H54 (cell line): ENCODE measurements around the gene SLC25A39.

Experiments
- DNase-seq: peaks from one replicate; pipeline ENCODE4 v3.0.0; 2011; ENCODE audit warnings: low spot score, mixed read lengths; ENCODE audit not compliant: insufficient read length
- FAIRE-seq: peaks from 3 replicates; lab custom pipeline; 2011; peaks lifted over from hg19 to GRCh38; lab: Jason Lieb, UNC
- POLR2A ChIP-seq: IDR thresholded peaks from 2 replicates; pipeline ENCODE4 v1.6.1; 2011; ENCODE audit warnings: low read depth, mild to moderate bottlenecking, low read length

Gene SLC25A39

DNA sequence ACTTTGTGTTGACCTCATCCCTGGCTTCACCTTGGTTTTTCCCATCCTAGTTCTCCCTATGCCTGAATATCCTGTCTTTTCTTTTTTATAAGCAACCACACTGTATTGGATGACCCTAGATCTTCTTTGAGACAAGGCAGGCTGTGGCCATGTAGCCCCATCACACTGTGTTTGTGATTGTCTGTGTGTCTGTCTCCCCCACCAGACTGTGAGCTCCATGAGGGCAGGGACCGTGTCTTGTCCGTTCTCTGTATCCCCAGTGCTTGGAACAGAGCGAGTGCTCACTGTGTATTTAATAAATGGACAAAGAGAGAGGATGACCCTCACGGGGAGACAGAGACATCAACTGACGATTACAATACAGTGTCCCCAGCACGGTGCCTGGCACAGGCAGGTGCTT, 7.1 kb downstream of the SLC25A39 start:
- FAIRE-seq (no peak), DNase-seq (no peak)
- no peak for TF ChIP-seq POLR2A

DNA sequence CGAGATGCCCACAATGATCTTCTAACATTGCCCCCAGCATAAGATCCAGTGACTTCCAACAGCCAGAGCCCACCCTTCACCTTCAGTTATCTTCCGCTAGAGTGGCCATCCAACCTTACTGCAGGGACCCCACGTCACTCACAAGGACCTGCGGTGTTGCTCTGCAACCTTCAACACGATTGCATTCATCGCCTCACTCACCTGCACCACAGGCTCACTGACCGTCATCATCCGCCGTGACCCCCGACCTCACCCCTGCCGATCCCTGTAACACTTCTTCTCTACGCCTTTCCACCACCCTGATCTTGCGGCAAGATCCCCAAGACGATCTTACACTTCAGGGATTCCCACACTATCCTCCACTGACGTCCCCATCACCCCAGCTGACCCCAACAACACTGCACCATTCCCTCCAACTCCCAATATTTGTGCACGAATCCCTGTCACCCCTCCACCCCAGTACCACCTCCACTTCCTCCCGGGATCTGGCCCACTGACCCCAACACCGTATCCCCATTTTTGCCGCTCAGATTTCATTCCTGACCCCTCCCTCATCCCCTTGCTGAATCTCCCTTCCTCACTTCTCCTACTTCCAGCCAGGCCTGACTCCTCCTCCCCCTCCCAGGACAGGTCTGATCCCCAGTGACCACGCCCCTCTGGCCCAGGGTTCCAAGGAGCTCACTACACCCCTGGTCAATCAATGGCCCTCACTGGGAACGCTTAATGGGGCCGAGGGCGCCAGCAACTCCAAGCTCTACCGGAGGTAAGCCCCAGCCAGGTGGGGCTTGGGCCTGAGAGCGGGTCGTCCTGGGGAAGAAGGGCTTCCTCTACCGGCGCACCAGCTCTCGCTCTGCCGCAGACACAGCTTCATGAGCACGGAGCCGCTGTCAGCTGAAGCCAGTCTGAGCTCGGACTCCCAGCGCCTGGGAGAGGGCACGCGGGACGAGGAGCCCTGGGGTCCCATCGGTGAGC, 8.6 kb downstream of the SLC25A39 start:
- FAIRE-seq (no peak), DNase-seq (no peak)
- TF ChIP-seq POLR2A: no peak

DNA sequence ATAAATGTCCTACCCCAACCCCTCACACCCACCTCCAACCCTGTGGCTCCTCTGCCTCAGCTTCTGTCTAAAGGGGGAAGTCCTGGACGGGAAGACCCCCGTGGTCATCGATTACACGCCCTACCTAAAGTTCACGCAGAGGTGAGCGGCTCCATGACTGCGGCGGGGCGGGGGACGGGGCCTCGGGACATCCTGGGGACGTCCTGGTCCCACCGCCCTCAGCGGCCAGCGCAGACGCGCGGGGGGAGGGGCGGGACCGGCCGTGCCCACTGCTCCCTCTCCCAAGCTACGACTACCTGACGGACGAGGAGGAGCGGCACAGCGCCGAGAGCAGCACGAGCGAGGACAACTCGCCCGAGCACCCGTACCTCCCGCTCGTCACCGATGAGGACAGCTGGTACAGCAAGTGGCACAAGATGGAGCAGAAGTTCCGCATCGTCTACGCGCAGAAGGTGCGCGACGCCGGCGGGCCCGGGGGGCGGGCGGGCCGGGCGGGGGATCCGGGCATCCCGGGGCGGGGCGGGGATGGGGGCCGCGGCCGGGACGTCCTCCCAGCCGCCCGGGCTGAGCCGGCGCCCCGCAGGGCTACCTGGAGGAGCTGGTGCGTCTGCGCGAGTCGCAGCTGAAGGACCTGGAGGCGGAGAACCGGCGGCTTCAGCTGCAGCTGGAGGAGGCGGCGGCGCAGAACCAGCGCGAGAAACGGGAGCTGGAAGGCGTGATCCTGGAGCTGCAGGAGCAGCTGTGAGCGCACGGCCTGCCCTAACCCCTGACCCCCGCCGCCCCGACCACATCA, 9.6 kb downstream of the SLC25A39 start:
- no peak for FAIRE-seq
- no peak for TF ChIP-seq POLR2A
- no peak for DNase-seq

DNA sequence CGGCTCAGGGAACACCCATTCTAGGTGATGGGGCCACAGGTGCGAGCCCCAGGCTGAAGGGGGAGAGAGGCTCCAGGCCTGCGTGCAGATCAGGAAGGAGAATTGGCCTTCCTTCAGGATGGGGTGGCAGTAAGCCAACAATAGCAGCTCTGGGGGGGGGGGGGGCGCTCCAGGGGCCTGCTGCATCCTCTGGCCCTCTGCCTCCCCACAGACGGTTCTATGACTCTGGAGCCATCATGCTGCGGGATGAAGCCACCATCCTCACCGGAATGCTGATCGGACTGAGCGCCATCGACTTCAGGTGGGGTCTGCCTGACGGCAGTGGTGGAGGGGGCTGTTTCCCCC, 10.1 kb downstream of the SLC25A39 start:
- DNase-seq (no peak), FAIRE-seq (no peak)
- TF ChIP-seq POLR2A: no peak

DNA sequence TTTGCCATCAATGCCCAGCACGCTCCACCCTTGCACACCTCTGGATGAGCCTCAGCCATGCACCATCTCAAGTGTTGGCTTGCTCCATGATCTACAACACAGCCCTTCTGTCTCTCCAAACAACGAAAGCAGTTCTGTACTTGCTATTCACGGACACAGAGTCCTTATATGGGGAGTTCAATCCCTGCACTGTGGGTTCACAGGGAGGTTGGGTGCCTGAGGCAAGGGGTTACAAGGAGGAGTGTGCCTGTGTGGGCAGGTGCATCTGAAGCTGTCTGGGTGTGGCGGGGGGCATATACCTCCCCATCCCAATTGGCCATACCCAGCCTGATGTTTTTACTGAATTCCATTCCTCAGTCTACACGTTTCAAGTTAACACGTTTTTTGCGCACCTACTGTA, 10.6 kb downstream of the SLC25A39 start:
- FAIRE-seq (no peak), DNase-seq (no peak)
- TF ChIP-seq POLR2A: no peak

DNA sequence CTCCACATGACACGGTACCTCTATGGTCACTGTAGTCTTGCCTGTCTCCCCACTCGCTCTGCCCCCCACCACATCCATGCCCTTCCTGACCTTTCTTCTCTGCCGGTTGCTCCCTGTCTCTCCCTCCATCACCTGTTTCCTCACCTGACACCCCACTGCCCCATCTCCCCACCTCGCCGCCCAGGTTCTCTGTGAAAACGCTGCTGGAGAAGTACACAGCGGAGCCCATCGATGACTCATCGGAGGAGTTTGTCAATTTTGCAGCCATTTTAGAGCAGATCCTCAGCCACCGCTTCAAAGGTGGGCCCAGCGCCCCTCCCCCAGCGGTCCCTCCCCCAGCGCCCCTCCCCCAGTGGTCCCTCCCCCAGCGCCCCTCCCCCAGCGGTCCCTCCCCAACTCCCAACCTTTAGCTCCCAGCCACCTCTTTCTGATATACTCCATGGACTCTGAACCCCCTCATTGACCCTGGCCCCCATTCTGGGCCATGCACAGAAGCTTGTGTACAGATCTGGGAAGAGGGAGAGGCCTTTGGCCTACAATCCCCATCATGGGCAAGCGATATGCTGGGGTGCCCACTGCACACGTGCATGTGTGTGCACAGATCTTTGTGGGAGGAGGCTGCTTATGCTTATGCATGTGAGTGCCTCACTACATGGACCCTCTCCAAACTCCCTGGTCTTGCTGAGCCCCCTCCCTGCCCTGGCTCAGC, 12.1 kb downstream of the SLC25A39 start:
- FAIRE-seq (no peak), DNase-seq (no peak)
- TF ChIP-seq POLR2A: no peak

DNA sequence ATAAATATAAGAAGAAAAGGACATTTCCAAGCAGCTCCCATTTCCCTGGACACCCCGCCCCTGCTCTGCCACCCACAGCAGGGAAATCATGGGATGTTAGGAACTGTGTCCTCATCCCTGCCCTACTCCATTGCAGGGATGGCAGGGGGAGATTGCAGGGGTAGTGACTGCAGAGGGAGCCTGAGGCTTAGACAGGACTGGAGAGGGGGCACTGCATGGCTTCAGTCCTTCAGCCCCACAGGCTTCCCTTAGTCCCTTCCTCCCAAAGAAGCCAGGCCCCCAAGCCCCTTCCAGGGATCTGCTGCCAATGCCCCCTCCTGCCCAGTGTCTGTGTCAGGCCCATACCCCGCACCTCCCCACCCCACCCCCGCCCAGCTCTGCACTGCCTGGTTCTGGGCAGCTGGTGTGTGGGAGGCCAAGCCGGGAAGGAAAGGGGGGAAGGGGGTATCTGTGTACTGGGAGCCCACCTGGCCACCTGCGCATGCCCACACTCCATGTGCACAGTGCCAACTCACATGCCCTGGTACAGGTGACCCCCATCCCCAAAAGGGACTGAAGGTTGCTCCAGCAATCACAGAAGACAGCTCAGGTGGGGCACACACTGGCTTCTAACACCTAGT, 13.0 kb downstream of the SLC25A39 start:
- peak; percentile 43 for DNase-seq
- no peak for TF ChIP-seq POLR2A
- no peak for FAIRE-seq

DNA sequence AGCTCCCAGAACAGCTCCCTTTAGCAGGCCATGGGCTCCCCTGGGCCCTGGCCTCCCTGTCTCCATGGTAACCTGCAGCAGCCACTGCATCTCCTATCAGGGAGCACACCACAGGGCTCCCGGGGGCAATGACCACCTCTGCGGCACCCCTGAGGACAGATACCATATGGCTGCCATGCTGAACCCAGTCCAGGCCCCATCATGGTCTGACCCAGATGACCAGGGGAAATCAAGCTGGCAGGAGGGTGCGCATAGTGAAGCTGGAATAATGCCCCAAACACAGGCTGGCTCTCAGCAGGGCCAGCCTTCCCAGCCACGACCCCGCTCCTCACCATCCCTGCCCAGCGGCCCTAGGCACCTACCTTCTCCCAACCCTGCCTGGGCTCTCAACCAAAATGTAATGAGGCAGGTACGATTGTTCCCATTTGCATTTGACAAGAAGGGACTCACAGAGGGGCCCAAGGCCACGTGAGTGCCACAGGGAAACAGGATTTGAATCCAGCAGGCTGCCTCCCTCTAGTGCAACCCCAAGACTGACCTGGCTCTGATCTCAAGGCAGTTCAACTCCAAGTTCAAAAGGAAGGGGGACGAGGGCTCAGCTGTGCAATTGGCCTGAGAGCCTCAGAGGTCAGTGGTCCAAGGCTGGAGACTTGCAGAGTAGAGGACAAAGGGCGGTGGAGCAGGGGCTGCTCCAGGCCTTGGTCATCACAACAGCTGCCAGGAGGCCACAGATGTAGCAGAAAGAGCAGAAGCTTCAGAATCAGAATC, 13.8 kb downstream of the SLC25A39 start:
- TF ChIP-seq POLR2A: no peak
- FAIRE-seq (no peak), DNase-seq (no peak)

DNA sequence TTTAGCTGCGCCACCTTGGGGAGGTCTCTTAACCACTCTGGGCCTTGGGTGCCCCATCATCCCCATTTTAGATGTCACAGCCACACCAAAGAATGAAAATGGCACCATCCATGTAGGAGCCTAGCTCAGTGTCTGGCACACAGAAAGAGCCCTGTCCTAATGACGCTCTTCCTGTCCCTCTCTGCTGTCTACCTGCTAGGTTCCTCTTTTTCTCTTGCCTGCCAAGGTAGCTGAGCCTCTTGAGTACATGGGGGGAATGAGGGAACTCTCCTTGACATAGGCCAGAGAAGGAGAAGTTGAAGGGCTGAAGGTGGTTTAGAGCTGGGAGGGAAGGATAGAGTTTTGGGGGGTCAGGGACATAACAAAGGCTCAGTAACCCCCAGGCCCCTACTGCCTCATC, 14.4 kb downstream of the SLC25A39 start:
- DNase-seq (no peak), FAIRE-seq (no peak)
- no peak for TF ChIP-seq POLR2A

DNA sequence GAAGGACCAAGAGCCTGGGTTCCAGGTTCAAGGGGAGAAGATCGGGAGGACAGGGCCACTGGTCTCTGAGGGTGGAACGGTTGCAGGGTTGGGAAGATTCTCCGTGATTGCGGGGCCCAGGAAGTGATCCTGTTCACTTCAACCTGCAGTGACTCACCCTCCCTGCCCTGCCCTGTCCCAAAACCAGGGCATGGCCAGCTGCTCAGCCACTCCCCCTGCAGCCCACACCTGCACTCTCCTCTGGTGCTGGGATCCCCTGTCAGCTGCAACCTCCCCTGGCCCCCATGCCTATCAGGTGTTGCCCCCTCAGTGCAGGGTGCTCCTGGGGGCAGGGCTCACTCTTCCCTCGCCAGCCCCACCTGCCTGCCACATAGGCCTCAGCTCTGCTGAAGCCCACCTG, 15.2 kb downstream of the SLC25A39 start:
- DNase-seq: peak; percentile 34
- TF ChIP-seq POLR2A: no peak
- no peak for FAIRE-seq

DNA sequence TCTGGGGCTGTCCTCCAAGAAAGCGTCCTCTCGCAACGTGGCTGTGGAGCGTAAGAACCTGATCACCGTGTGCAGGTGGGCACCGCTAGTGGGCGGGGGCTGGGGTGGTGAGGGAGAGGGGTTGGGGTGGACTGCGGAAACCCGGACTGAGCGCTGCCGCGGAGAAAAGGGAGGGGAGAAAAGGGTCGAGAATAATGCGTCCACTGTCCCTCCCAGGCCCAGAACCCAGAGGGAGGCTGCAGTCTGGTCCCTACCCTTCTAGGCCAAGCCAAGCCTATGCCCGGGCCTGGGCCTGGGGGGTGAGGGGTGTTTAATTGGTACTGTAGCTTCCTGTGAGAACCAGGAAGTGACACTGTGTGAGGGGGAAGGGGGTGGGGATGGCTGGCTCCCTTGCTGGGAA, 15.8 kb downstream of the SLC25A39 start:
- DNase-seq (no peak), FAIRE-seq (no peak)
- TF ChIP-seq POLR2A: no peak

DNA sequence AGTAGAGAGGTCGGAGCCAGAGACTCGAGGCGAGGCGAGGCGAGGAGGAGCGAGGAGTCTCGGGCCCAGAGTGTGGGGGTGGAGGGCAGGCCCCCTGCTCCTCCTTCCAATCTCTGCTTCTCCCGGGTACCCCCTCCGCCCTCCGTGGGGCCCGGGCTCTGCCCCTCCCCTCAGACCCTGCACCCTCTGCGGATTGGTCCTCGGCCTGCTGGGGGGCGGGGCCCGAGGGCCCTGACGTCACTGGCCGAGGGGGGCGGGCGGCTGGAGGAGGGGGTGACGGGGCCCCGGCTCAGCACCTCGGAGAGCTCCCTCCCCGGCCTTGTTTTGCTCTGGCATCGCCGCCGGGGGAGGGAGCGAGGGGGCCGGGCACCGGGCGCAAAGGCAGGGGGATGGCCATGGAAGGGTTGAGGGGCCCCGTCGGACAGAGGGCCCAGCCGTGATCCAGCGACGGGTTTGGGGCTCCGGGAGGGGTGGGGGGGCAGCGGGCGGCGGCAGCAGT, 16.3 kb downstream of the SLC25A39 start, which contains the start of gene RUNDC3A:
RUNDC3A (plus strand) TSS at position 282 of the 499 bp plus-strand sequence. CDS start 232 bp downstream, outside the sequence.
- DNase-seq (peak; percentile 91), FAIRE-seq (no peak)
- no peak for TF ChIP-seq POLR2A

DNA sequence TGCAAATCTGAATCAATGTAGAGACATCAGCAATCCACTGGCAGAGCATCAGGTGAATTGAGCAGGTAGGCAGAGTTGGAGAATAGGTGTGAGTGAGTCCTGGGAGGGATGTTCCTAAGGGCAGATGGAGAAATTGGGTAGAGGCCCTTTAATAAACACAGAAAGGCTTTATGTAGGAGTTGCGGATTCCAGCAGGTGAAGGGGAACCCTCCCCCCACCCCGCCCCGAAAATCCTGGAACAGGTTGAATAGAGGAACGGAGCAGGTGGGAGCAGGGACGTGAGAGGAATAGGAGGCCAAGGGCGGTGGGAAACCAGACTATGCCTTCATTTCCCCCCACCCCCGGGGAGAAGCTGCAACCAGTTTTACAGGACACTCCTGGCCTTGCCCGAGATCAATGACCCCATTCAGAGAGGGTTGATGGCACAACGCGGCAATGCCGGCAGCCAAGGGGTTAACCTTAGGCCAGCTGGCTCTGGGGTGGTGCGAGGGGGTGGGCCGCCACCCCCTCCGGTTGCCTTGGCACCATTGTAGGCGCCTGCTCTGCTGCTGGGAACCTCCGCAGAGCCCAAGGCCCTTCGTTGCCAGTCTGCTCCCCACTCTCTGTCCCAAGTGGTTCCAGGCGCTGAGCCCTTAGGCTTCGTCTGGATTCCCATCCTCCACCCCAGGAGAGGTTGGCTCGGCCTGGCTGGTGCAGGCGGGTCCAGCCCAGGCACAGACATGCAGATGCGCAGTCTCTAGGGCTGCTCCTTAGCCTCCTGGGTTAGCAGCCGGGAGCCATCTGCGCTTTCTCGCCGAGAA, 17.0 kb downstream of the SLC25A39 start:
- FAIRE-seq (no peak), DNase-seq (no peak)
- no peak for TF ChIP-seq POLR2A
